ENCODE data around the gene P4HA1.

- no peak for TF ChIP-seq POLR2A (IDR thresholded peaks at IDR 0.05; ENCODE audit: low read depth, low read length)
- TF ChIP-seq TAF1 (IDR thresholded peaks at IDR 0.05; ENCODE audit: borderline replicate concordance, low read depth, low read length) = no peak
- TF ChIP-seq POLR2AphosphoS5 (IDR thresholded peaks at IDR 0.05; ENCODE audit: low read depth, low read length) = no peak
Observed at GRCh38 chr10:73018632-73019031, 78.0 kb downstream of the P4HA1 start.
